ENCODE data around the gene ZNF682. TPM values are rescaled to one million over a fixed set of nuclear protein-coding genes. Genes with fewer than 3 reads are reported as not detected.

The ZNF682 gene
- total and polyA plus RNA-seq, 2 of the 4 experiments (the other 2 are of a cell fraction): 1.7 to 4.8 TPM

DNA sequence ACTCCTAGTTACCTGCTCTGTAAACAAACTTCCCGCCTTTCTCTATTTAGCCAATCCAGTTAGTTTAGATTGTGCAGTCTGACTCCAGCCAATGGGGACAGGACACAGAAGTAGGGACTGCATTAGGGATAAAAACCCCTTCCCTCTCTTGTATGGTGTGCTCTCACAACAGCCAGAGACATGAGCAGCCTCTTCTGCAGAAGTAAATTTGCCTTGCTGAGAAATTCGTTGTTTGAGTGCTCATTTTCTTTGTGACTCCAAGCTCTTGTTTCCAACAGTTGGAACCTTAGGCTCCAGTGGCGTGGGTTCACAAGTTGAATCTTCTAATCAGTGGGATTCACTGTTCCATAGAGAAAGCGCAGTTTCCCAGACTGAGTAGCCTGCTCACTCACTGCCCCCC lies 72.4 kb downstream of the ZNF682 start:
- H3K9me3 ChIP-seq (ENCODE audit: control insufficient read depth, insufficient read depth, low read length): peaks cover 7% of the 10 kb centered on the region
- no peaks in the 10 kb centered on the region for H3K4me1 ChIP-seq (ENCODE audit: control insufficient read depth, insufficient read depth, low read length)
- H4K5ac ChIP-seq (ENCODE audit: low read depth, low read length): no peak overlapping the region
- BruUV-seq (replicated peaks): no TSS peak
- H2AK9ac ChIP-seq (replicated peaks; ENCODE audit: low read depth, low read length, poor library complexity): no peak overlapping the region
- H2BK5ac ChIP-seq (ENCODE audit: low read depth, low read length, poor library complexity, severe bottlenecking): no peak overlapping the region
- H2AFZ ChIP-seq (replicated peaks; ENCODE audit: low read length, poor library complexity): no peak overlapping the region
- H3K4ac ChIP-seq (ENCODE audit: low read depth, low read length): no peak overlapping the region
- POLR2A ChIA-PET (ENCODE audit: unreplicated experiment): no interaction called here
- intact Hi-C loops (cut with micrococcal nuclease): no loop called here
- no peak overlapping the region for H2BK15ac ChIP-seq (ENCODE audit: low read depth, low read length)
- dilution Hi-C loops (cut with HindIII; ENCODE audit: low sequenced_read_pairs, unreplicated experiment): no loop called here
- no peak overlapping the region for H3K14ac ChIP-seq (replicated peaks; ENCODE audit: low read depth, low read length)
- CTCF ChIA-PET: no interaction called here
- no peaks in the 10 kb centered on the region for H3K9me1 ChIP-seq (ENCODE audit: insufficient read depth, low read length)
- no peaks in the 10 kb centered on the region for H4K20me1 ChIP-seq (ENCODE audit: insufficient read depth, low read length)
- no peak overlapping the region for H3K4me3 ChIP-seq (ENCODE audit: insufficient read depth, low read depth, low read length)
- no peak overlapping the region for H2BK20ac ChIP-seq (ENCODE audit: low read depth, low read length)
- no peaks in the 10 kb centered on the region for H3K36me3 ChIP-seq (ENCODE audit: control insufficient read depth, insufficient read depth, low read length)
- no peak overlapping the region for H3K27ac ChIP-seq (ENCODE audit: insufficient read depth, low read length)
- in situ Hi-C loops (cut with MboI; ENCODE audit: low sequenced_read_pairs): loop anchor here (25.0 kb wide), 1 partner anchor 430 kb away; the partner anchor contains the start of genes CILP2 and YJEFN3
- DNase-seq: no peak
- TF ChIP-seq SMC3 (IDR thresholded peaks at IDR 0.05; ENCODE audit: low read depth, low read length): no peak
- no peak for TF ChIP-seq MAFK (IDR thresholded peaks at IDR 0.05; ENCODE audit: low read depth, low read length)
- no peak for TF ChIP-seq MXI1 (IDR thresholded peaks at IDR 0.05; ENCODE audit: borderline replicate concordance, low read depth, low read length)
- TF ChIP-seq RAD21 (IDR thresholded peaks at IDR 0.05; ENCODE audit: low read length): no peak
- no peak for TF ChIP-seq USF2 (IDR thresholded peaks at IDR 0.05; ENCODE audit: low read depth, low read length)
- no peak for TF ChIP-seq NFE2L2 (IDR thresholded peaks at IDR 0.05; ENCODE audit: low read depth, low read length)
- no peak for TF ChIP-seq CTCF (conservative IDR thresholded peaks at IDR 0.05; ENCODE audit: low read depth, low read length)
- no peak for TF ChIP-seq BHLHE40 (IDR thresholded peaks at IDR 0.05; ENCODE audit: low read depth, low read length)
- no peak for TF ChIP-seq CEBPB (IDR thresholded peaks at IDR 0.05; ENCODE audit: low read depth, low read length)
- TF ChIP-seq RFX5 (IDR thresholded peaks at IDR 0.05; ENCODE audit: low read depth, low read length): no peak
- no peak for TF ChIP-seq ELK1 (IDR thresholded peaks at IDR 0.05; ENCODE audit: borderline replicate concordance, low read depth, low read length)
- TF ChIP-seq FOS (IDR thresholded peaks at IDR 0.05; ENCODE audit: low read depth, low read length): no peak
- TF ChIP-seq RCOR1 (IDR thresholded peaks at IDR 0.05; ENCODE audit: insufficient replicate concordance, low read length): no peak
- TF ChIP-seq MAZ (IDR thresholded peaks at IDR 0.05; ENCODE audit: borderline replicate concordance, low read depth, low read length): no peak
- TF ChIP-seq CHD1 (IDR thresholded peaks at IDR 0.05; ENCODE audit: low read depth, low read length): no peak
- TF ChIP-seq POLR2A (IDR thresholded peaks at IDR 0.05; ENCODE audit: low read depth, low read length): no peak
- H2AK5ac ChIP-seq (ENCODE audit: low read depth, low read length): no peak overlapping the region
- H4K8ac ChIP-seq (ENCODE audit: low read depth in 2 of 2, low read length in 2 of 2): no peak overlapping the region
- H3K23ac ChIP-seq (ENCODE audit: low read depth, low read length): no peak overlapping the region
- no peak overlapping the region for H2BK120ac ChIP-seq (ENCODE audit: low read depth, low read length)
- no peak for ATAC-seq (ENCODE audit: low read depth)
- H3K56ac ChIP-seq (ENCODE audit: extremely low read depth, insufficient read depth, low read length): no peak overlapping the region
- H3K18ac ChIP-seq (ENCODE audit: low read depth, low read length): no peak overlapping the region
- WGBS, 2 experiments (ENCODE audit: extremely low coverage in 2 of 2, insufficient read length in 1 of 2): 46% methylated on average over 3 of the region's 4 CpGs; no CpG with 5 or more reads in 1 of the 2 experiments
- H4K91ac ChIP-seq (ENCODE audit: insufficient read depth, low read depth, low read length): no peak overlapping the region
- no peaks in the 10 kb centered on the region for H3K27me3 ChIP-seq (ENCODE audit: control insufficient read depth, insufficient read depth, low read length)
- no peak overlapping the region for H3K9ac ChIP-seq (ENCODE audit: low read depth, low read length)
- no peak overlapping the region for H3K4me2 ChIP-seq (ENCODE audit: low read depth, low read length)
- no peaks in the 10 kb centered on the region for H3K79me1 ChIP-seq (ENCODE audit: low read depth in 1 of 2, low read length in 2 of 2)
